GM20000 (cell line): ENCODE measurements around the gene CBR3.

Source experiments
- DNase-seq: peaks from one replicate; pipeline ENCODE4 v3.0.0; 2012; ENCODE audit warnings: low spot score
- CTCF ChIP-seq: IDR thresholded peaks from 2 replicates; pipeline ENCODE4 v1.5.1; 2012; ENCODE audit warnings: mild to moderate bottlenecking, control low read depth; ENCODE audit errors: extremely low read depth, missing control alignments

CBR3 gene

GRCh38 chr21:36134803-36135390 lies at the start of gene CBR3:
TSS of gene CBR3 (plus strand) at chr21:36135079. CDS start at chr21:36135193, 114 bp downstream.
- peak; percentile 55 for DNase-seq
- TF ChIP-seq CTCF, result no peak

- TF ChIP-seq CTCF, result no peak
- no peak for DNase-seq
Measured at GRCh38 chr21:36087362-36088138, 47.3 kb upstream of the CBR3 start.

- no peak for DNase-seq
Measured at GRCh38 chr21:36089946-36090345, 44.9 kb upstream of the CBR3 start.

GRCh38 chr21:36092681-36093080 lies 42.2 kb upstream of the CBR3 start:
- TF ChIP-seq CTCF, result no peak
- no peak for DNase-seq

More at GRCh38 chr21:36089946-36090345, 44.9 kb upstream of the CBR3 start:
- TF ChIP-seq CTCF, result no peak

- no peak for TF ChIP-seq CTCF
- DNase-seq, result no peak
Measured at GRCh38 chr21:36093512-36093911, 41.4 kb upstream of the CBR3 start.

GRCh38 chr21:36096398-36097290 lies 38.2 kb upstream of the CBR3 start:
- no peak for DNase-seq
- TF ChIP-seq CTCF, result no peak
